ENCODE data around the gene EPB41L5.

EPB41L5 gene

DNA sequence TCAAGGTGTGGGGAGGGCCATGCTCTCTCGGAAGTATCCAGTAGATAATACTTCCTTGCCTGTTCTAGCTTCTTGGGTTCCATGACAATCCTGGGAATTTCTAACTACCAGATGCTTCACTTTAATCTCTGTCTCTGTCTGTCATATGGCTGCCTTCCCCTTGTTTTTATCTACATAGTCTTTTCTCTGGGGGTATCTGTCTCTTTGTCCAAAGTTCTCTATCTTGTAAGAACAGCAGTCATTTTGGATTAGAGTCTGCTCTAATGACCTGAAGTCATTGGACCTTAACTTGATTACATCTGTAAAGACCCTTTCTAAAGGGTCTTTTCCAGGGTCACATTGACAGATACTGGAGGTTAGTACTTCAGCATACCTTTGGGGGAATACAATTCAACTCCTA is 11.4 kb upstream of the EPB41L5 start:
- ChIA-PET POLR2A (no interaction called here), CTCF (no interaction called here)
- DNase-seq (ENCODE audit: extremely low spot score): no peak
- TF ChIP-seq, protein P1, sequence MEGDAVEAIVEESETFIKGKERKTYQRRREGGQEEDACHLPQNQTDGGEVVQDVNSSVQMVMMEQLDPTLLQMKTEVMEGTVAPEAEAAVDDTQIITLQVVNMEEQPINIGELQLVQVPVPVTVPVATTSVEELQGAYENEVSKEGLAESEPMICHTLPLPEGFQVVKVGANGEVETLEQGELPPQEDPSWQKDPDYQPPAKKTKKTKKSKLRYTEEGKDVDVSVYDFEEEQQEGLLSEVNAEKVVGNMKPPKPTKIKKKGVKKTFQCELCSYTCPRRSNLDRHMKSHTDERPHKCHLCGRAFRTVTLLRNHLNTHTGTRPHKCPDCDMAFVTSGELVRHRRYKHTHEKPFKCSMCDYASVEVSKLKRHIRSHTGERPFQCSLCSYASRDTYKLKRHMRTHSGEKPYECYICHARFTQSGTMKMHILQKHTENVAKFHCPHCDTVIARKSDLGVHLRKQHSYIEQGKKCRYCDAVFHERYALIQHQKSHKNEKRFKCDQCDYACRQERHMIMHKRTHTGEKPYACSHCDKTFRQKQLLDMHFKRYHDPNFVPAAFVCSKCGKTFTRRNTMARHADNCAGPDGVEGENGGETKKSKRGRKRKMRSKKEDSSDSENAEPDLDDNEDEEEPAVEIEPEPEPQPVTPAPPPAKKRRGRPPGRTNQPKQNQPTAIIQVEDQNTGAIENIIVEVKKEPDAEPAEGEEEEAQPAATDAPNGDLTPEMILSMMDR (IDR thresholded peaks at IDR 0.05; ENCODE audit: control extremely low read depth, extremely low read depth, low read depth, missing control alignments): no peak

DNA sequence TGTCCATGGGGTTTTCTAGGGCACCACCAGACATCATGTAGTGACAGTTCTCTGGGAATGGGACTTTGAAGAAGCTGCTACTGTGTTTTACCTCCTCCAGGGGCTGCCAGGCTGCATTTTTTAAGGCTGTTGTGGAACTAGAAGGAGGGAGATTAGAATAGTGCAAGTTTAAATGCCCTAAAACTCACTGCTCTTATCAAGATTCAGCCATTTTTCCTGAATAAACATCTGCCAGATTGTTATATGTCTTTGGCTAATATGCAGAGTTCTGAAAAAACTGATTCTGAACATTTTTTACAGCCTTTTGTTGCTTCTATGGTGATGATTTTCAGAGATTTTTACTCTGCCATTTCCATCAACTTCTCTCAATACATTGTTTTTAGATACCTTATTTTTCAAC is 8.6 kb upstream of the EPB41L5 start:
- POLR2A ChIA-PET: interaction anchor here (0.6 kb wide), 1 partner anchor 244 kb away, joined by 4 read pairs; no protein-coding TSS in a partner anchor
- CTCF ChIA-PET: no interaction called here
- TF ChIP-seq, protein P1 (IDR thresholded peaks at IDR 0.05; ENCODE audit: control extremely low read depth, extremely low read depth, low read depth, missing control alignments): no peak
- no peak for DNase-seq (ENCODE audit: extremely low spot score)

DNA sequence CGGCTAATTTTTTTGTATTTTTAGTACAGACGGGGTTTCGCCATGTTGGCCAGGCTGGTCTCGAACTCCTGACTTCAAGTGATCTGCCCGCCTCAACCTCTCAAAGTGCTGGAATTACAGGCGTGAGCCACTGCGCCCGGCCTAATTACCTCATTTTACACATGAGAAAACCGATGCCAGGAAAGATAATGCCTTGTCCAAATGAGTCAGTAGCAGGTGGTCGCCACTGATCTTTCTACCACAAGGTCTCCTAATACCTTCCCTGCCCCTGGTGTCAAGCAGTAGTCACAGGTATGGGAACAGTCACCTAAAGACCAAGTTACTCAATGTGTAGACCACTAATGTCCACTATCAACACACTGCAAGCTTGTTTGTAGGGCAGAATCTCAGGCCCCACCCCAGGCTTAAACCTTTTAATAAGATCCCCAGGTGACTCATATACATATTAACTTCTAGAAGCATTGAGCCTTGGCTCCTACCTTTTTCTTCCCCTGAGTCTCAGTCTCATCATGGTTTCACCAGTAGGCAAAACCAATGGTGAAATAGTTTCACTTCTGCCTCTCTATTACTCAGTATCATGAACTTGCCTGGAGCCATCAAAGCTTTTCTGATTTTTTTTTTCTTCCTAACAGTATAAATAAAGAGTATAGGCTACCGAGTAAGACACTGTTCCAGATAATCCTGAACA is 6.9 kb upstream of the EPB41L5 start:
- TF ChIP-seq, protein P1 (IDR thresholded peaks at IDR 0.05; ENCODE audit: control extremely low read depth, extremely low read depth, low read depth, missing control alignments): no peak
- ChIA-PET CTCF (interaction anchor here (1.6 kb wide), 1 partner anchor 18 kb away, joined by 3 read pairs; no protein-coding TSS in a partner anchor), POLR2A (no interaction called here)
- DNase-seq (ENCODE audit: extremely low spot score): peak; percentile 46

DNA sequence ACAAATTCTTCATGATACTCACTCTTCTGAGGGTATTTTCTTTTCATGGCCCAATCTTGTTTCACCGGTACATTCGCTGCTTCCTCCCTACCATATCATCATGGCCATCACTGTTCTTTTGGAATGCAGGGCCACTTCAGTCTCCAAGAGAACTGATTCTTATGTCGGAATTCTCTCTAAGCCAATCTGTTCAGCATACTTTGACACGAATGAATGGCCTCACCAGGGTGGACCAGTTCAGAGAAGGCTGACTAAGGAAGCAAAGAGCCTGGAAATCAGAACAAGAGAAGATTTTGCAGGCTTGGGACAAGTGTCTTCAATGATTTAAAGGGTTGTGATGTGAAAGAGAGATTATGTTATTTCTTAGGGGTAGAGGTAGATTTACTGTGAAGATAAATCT is 5.0 kb upstream of the EPB41L5 start:
- ChIA-PET POLR2A (no interaction called here), CTCF (no interaction called here)
- TF ChIP-seq, protein P1 (IDR thresholded peaks at IDR 0.05; ENCODE audit: control extremely low read depth, extremely low read depth, low read depth, missing control alignments): no peak
- DNase-seq (ENCODE audit: extremely low spot score): no peak

DNA sequence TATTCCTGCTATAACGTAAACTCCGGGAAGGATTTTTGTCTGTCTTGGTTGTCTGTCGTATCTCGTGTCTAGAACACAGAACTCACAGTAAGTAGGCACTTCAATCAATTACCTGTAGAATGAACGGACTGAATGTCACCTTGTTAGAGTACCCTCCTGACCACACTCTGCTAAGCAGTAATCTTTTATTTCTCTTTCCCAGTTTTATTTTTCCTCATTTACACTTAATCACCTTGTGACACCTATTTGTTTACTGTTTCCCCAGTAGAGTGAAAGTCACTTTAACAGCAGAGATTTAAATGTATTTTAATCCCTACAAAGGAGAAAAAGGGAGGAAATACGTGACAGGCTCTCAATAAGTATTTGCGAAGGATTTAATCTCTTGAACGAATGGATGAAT is 514 bp upstream of the EPB41L5 start:
- ChIA-PET POLR2A (no interaction called here), CTCF (interaction anchor here (0.8 to 1.4 kb wide), 2 partner anchors 257 to 668 kb away, joined by 4 read pairs; no protein-coding TSS in a partner anchor)
- TF ChIP-seq, protein P1 (IDR thresholded peaks at IDR 0.05; ENCODE audit: control extremely low read depth, extremely low read depth, low read depth, missing control alignments): no peak
- no peak for DNase-seq (ENCODE audit: extremely low spot score)

DNA sequence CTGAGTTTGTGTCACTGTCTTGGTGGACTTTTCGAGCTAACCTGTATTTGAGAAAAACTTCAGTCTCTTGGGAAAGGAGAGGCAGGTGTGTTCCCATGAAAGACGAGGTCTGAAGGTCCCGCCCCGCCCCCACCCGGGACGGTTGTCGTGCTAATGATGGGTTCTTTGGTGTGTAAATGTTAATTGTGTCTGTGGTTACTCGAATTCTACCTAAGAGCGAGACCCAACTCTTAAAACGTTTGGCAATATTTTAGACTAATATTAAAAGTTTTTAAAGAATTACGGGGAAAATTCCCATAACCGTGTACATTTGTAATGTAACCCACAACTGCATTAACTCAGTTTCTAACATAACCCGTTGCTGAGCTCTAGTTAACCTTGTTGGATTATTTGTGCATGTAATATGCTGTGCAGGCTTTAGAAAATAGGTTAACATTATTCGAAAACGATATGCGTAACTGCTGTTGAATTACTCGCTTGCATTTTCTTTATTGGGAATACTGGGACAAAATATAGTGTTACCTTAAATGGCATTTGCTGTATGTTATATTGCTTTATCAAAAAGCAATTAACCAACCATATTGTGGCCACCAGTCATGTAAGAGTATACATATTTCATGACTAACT is 833 bp downstream of the EPB41L5 start:
- ChIA-PET POLR2A (no interaction called here), CTCF (interaction anchor here (1.4 kb wide), 1 partner anchor 667 kb away, joined by 4 read pairs; no protein-coding TSS in a partner anchor)

More for the DNA sequence above, 833 bp downstream of the EPB41L5 start:
- TF ChIP-seq, protein P1 (IDR thresholded peaks at IDR 0.05; ENCODE audit: control extremely low read depth, extremely low read depth, low read depth, missing control alignments): no peak
- no peak for DNase-seq (ENCODE audit: extremely low spot score)
